HL-60 (cell line): ENCODE measurements around the gene CHURC1.

Source experiments
- CTCF ChIP-seq: IDR thresholded peaks from one replicate; pipeline ENCODE4 v1.5.1; 2011; ENCODE audit warnings: low read length, control low read depth, inconsistent platforms; ENCODE audit not compliant: insufficient read depth
- POLR2AphosphoS5 ChIP-seq: IDR thresholded peaks from 2 replicates; pipeline ENCODE4 v1.6.1; 2012; ENCODE audit warnings: low read depth
- REST ChIP-seq: IDR thresholded peaks from 2 replicates; pipeline ENCODE4 v1.6.1; 2012; ENCODE audit warnings: low read depth; ENCODE audit not compliant: insufficient replicate concordance
- SPI1 ChIP-seq: IDR thresholded peaks from 2 replicates; pipeline ENCODE4 v1.6.1; 2012; ENCODE audit warnings: low read depth, mild to moderate bottlenecking, borderline replicate concordance

- TF ChIP-seq CTCF: no peak
- TF ChIP-seq POLR2AphosphoS5: no peak
- no peak for TF ChIP-seq SPI1
- no peak for TF ChIP-seq REST
Measured at GRCh38 chr14:64968651-64969050, 54.4 kb downstream of the CHURC1 start.
